ENCODE measurements around the gene USP2. TPM values are rescaled to one million over a fixed set of nuclear protein-coding genes. Genes with fewer than 3 reads are reported as not detected.

Gene USP2
- total and polyA plus RNA-seq, 8 donors: 1.4 to 17.4 (median 2.8) TPM

DNA sequence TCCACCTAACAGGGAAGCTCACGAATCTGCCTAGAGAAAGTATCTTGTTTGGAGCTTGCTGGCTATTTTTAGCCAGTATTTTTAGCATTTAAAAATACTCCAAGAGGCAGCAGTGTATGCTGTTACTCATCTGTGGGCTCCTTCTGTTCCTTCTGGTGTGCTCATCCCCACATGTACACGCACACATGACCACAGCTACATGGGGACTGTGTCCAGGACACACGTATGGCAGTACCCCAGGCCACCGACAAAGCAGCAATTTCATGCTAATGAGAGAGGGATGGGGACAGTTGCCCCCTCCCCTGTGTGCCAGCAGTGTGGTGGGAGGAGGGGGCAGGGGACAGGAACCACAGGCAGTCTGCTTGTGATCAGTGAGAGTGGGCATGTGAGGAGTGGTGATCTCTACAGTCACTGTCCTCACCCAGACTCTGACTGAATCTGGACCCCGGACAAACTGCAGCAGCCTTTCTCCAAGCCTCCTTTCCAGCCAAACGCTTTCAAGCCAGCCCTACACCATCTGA lies 16.4 kb downstream of the USP2 start:
- DNase-seq: peak in 1 of 2 donors; percentile 17
- peaks cover 68 to 94% (median 83%) of the 10 kb centered on the region in 4 donors for H3K4me1 ChIP-seq
- no peaks in the 10 kb centered on the region for H3K9me3 ChIP-seq
- intact Hi-C loops (cut with DNase I; ENCODE audit: low total_unique reads): no loop called here
- peak overlapping the region; percentile 3 to 93 (median 84) for H3K27ac ChIP-seq
- no peak overlapping the region for H3K4me3 ChIP-seq
- H3K27me3 ChIP-seq: peaks cover 0 to 31% (median 20%) of the 10 kb centered on the region in 3 donors
- H3K36me3 ChIP-seq: peaks cover 0 to under 1% (median 0%) of the 10 kb centered on the region in 4 donors
- 69 to 78% (median 72%) methylated on average over 6 of the region's 6 CpGs for WGBS, 5 donors
- TF ChIP-seq POLR2AphosphoS5 (IDR thresholded peaks at IDR 0.05) (peak in 2 of 3 donors; percentile 46 to 78), POLR2A (IDR thresholded peaks at IDR 0.05) (no peak)
- TF ChIP-seq, protein P1, sequence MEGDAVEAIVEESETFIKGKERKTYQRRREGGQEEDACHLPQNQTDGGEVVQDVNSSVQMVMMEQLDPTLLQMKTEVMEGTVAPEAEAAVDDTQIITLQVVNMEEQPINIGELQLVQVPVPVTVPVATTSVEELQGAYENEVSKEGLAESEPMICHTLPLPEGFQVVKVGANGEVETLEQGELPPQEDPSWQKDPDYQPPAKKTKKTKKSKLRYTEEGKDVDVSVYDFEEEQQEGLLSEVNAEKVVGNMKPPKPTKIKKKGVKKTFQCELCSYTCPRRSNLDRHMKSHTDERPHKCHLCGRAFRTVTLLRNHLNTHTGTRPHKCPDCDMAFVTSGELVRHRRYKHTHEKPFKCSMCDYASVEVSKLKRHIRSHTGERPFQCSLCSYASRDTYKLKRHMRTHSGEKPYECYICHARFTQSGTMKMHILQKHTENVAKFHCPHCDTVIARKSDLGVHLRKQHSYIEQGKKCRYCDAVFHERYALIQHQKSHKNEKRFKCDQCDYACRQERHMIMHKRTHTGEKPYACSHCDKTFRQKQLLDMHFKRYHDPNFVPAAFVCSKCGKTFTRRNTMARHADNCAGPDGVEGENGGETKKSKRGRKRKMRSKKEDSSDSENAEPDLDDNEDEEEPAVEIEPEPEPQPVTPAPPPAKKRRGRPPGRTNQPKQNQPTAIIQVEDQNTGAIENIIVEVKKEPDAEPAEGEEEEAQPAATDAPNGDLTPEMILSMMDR (IDR thresholded peaks at IDR 0.05): no peak

DNA sequence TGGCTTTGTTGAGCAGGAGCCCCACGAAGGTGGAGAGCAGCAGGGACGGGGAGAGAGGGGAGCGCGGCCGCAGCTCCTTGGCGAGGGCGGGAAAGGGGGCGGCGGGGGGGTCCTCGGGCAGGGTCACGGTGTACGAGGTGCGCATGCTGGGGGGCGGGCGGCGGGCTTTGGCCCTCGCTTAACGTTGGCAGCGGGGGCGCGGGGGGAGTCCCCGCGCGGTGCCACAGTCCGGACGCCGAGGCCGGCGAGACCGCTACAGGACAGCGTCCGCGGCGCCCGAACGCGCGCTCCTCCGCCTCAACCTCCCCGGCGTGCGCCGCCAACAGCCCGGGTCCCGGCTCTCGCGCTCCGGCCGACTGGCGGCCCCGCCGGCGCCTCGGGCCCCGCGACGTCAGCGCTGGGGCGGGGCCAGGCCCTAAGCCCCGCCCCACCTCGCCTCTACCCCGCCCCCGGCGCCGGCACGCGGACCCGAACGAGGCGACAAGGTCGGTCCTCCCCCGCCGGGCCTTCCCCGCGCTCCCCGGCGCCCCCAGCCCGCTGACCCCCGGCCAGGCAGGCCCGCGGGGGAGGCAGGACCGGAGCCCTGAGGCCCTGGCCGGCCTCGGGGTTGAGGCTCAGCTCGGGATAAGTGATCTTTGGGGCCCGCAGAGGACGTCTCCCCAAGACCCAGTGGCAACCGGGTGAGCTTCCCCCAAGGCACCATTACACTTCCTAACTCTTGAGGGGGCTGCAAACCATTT lies 17.5 kb downstream of the USP2 start:
- H3K36me3 ChIP-seq: peaks cover 0 to 11% (median 6%) of the 10 kb centered on the region in 4 donors
- TF ChIP-seq POLR2A (IDR thresholded peaks at IDR 0.05) (no peak), POLR2AphosphoS5 (IDR thresholded peaks at IDR 0.05) (peak in 1 of 3 donors; percentile 33)
- peak overlapping the region; percentile 50 to 59 (median 56) for H3K4me3 ChIP-seq
- peak; percentile 70 to 85 for DNase-seq
- peak overlapping the region; percentile 2 to 93 (median 84) for H3K27ac ChIP-seq
- peaks cover 58 to 83% (median 75%) of the 10 kb centered on the region in 4 donors for H3K4me1 ChIP-seq
- H3K9me3 ChIP-seq: no peaks in the 10 kb centered on the region
- intact Hi-C loops (cut with DNase I; ENCODE audit: low total_unique reads): no loop called here
- 3 to 18% (median 4%) methylated on average over 7 to 88 of the region's 88 CpGs for WGBS, 5 donors
- peaks cover 0 to 31% (median 20%) of the 10 kb centered on the region in 3 donors for H3K27me3 ChIP-seq

DNA sequence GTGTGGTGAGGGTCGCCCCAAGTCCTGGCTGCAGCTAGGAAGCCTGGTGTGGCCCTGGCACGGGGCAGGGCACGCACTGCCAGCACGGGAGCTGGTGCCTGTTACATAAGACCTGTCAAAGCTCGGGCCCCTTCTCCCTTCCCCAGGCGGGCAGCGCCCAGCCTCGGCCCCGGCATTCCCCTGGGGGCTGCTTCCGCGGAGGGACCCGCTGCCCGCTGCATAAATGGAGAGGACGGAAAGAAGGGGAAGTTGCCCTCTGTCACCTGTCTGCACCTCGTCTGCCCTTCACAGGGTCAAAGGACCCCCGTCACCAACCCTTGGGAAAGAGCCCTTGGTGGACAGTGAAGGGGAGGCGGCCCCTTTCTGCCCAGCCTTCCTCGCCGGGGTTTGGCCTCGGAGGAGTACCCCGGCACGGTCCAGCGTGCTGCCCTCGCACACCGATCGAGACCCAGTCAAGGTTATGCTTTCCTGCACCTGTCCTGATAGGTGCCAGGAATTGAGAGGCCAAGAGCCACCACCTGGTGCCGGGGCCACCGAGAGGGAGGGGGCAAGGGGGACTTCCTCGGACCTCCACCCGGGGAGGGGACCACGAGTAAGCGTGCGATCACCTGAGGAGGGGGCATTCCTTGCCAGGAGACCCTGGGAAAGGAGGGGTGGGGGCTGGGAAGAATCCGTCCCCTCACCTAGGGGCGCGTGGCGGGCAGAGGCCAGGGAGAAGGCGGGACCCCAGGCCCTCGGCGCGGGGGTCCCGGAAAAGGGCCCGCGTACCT lies 18.2 kb downstream of the USP2 start:
- 42 to 65% (median 50%) methylated on average over 22 to 44 of the region's 44 CpGs for WGBS, 5 donors
- Histone ChIP-seq H3K9me3 (no peaks in the 10 kb centered on the region), H3K4me1 (peaks cover 50 to 75% (median 67%) of the 10 kb centered on the region in 4 donors), H3K27me3 (peaks cover 0 to 31% (median 20%) of the 10 kb centered on the region in 3 donors), H3K4me3 (peak overlapping the region; percentile 50 to 59 (median 56)), H3K36me3 (peaks cover 0 to 19% (median 12%) of the 10 kb centered on the region in 4 donors), H3K27ac (peak overlapping the region; percentile 2 to 93 (median 84))
- TF ChIP-seq, protein P1 (IDR thresholded peaks at IDR 0.05): no peak
- TF ChIP-seq POLR2A (IDR thresholded peaks at IDR 0.05): no peak
- no peak for TF ChIP-seq EP300 (IDR thresholded peaks at IDR 0.05)
- TF ChIP-seq POLR2AphosphoS5 (IDR thresholded peaks at IDR 0.05): no peak
- intact Hi-C loops (cut with DNase I; ENCODE audit: low total_unique reads): no loop called here
- DNase-seq: no peak

DNA sequence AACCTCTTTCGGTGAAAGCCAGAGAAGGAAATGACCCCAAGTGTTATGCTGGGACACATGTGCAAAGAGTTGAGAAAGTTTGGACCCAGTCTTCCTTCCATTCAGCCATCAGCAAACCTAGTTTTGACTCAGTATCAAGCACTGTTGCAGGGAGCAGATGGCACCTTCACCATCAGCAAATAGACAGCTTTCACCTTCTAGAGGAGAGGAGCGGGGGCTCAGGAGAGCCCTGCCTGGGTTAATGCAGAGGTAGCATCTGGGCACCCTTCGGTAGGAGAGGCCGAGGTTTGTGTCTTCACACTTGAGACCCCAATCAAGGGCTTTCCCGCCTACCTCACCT lies 18.8 kb downstream of the USP2 start:
- peaks cover 45 to 70% (median 62%) of the 10 kb centered on the region in 4 donors for H3K4me1 ChIP-seq
- TF ChIP-seq POLR2AphosphoS5 (IDR thresholded peaks at IDR 0.05) (no peak), EP300 (IDR thresholded peaks at IDR 0.05) (no peak), POLR2A (IDR thresholded peaks at IDR 0.05) (no peak)
- TF ChIP-seq, protein P1 (IDR thresholded peaks at IDR 0.05): no peak
- WGBS, 5 donors: 67 to 97% (median 93%) methylated on average over 1 to 5 of the region's 5 CpGs
- peak overlapping the region in 4 of 5 donors; percentile 71 to 93 (median 87) for H3K27ac ChIP-seq
- H3K9me3 ChIP-seq: no peaks in the 10 kb centered on the region
- peaks cover 0 to 24% (median 14%) of the 10 kb centered on the region in 4 donors for H3K36me3 ChIP-seq
- H3K27me3 ChIP-seq: peaks cover 0 to 31% (median 20%) of the 10 kb centered on the region in 3 donors
- H3K4me3 ChIP-seq: peak overlapping the region; percentile 50 to 59 (median 56)
- DNase-seq: no peak
- intact Hi-C loops (cut with DNase I; ENCODE audit: low total_unique reads): no loop called here
